H1 (cell line): ENCODE results near the gene PACS1. TPM values are rescaled to one million over a fixed set of nuclear protein-coding genes. Genes with fewer than 3 reads are reported as not detected.
A peak's percentile ranks its signal among the peaks of the same experiment; 100 is the strongest.

Experiments used
- CTCF ChIA-PET: fragments of 300-600 bp; sonication (Branson Sonifier 250); formaldehyde crosslinking; loops from one replicate; lab custom pipeline; 2021; ENCODE audit not compliant: partially characterized antibody; lab: Charles Lee
- POLR2A ChIA-PET: fragments of 300-600 bp; sonication (Branson Sonifier 250); formaldehyde crosslinking; loops from one replicate; lab custom pipeline; 2021; ENCODE audit warnings: inconsistent platforms; ENCODE audit not compliant: partially characterized antibody; lab: Charles Lee
- DNase-seq, 2 experiments: peaks; one replicate each; pipeline versions ENCODE4 v3.0.0 to v3.0.0-alpha.2; 2010 to 2022; ENCODE audit warnings: low spot score in 2 of 2, low read depth in 1 of 2, mixed read lengths in 1 of 2
- FAIRE-seq: peaks from 2 replicates; lab custom pipeline; 2011; peaks lifted over from hg19 to GRCh38; lab: Jason Lieb, UNC
- H2AFZ ChIP-seq: 2 replicates; pipeline ENCODE4 v1.8.1; 2012; ENCODE audit warnings: low read length, inconsistent platforms
- H2AK5ac ChIP-seq: 2 replicates; pipeline ENCODE4 v1.6.1; 2013; ENCODE audit warnings: low read depth, low read length
- H2BK120ac ChIP-seq: replicated peaks from 2 replicates; pipeline ENCODE3; 2013; ENCODE audit warnings: low read depth, low read length, inconsistent platforms
- H2BK12ac ChIP-seq: 2 replicates; pipeline ENCODE4 v1.6.1; 2013; ENCODE audit warnings: low read depth, low read length
- H2BK15ac ChIP-seq: 2 replicates; pipeline ENCODE4 v1.6.1; 2013; ENCODE audit warnings: low read length
- H2BK20ac ChIP-seq: 2 replicates; pipeline ENCODE4 v1.6.1; 2013; ENCODE audit warnings: low read length
- H2BK5ac ChIP-seq: 2 replicates; pipeline ENCODE4 v1.6.1; 2013; ENCODE audit warnings: low read depth, low read length
- H3K14ac ChIP-seq: 2 replicates; pipeline ENCODE4 v1.6.1; 2013; ENCODE audit warnings: inconsistent platforms; ENCODE audit not compliant: insufficient read length
- H3K18ac ChIP-seq: 2 replicates; pipeline ENCODE4 v1.6.1; 2013; ENCODE audit warnings: low read length; ENCODE audit errors: extremely low read depth
- H3K23ac ChIP-seq: 2 replicates; pipeline ENCODE4 v1.6.1; 2013; ENCODE audit warnings: inconsistent platforms; ENCODE audit not compliant: insufficient read length
- H3K23me2 ChIP-seq: 2 replicates; pipeline ENCODE4 v1.6.1; 2013; ENCODE audit warnings: low read depth, low read length
- H3K27ac ChIP-seq: 2 replicates; pipeline ENCODE4 v1.6.1; 2011; ENCODE audit warnings: low read depth, low read length, inconsistent platforms
- H3K27me3 ChIP-seq, 4 experiments: replicated peaks in 1 of 4; 1 replicate in 1 of 4; 2 replicates in 3 of 4; pipeline versions ENCODE4 v1.6.1 to v1.8.1; 2011 to 2013; ENCODE audit warnings: low read length in 3 of 4, mild to moderate bottlenecking in 3 of 4, inconsistent platforms in 2 of 4, mixed read lengths in 2 of 4, moderate library complexity in 1 of 4; ENCODE audit not compliant: control insufficient read depth in 3 of 4, insufficient read depth in 3 of 4; ENCODE audit errors: extremely low read depth in 1 of 4
- H3K36me3 ChIP-seq, 4 experiments: 2 replicates each; pipeline versions ENCODE4 v1.6.1 to v1.8.1; 2011 to 2013; ENCODE audit warnings: mild to moderate bottlenecking in 4 of 4, low read length in 3 of 4, moderate library complexity in 2 of 4, control low read depth in 1 of 4, inconsistent platforms in 1 of 4; ENCODE audit not compliant: insufficient read depth in 4 of 4, control insufficient read depth in 2 of 4
- H3K4ac ChIP-seq: replicated peaks from 2 replicates; pipeline ENCODE3; 2013; ENCODE audit warnings: low read length, low read depth, mixed read lengths, inconsistent platforms; ENCODE audit not compliant: insufficient read length
- H3K4me1 ChIP-seq, 4 experiments: replicated peaks in 1 of 4; 1 replicate in 1 of 4; 2 replicates in 3 of 4; pipeline versions ENCODE4 v1.6.1 to v1.8.1; 2011 to 2013; ENCODE audit warnings: low read length in 3 of 4, inconsistent platforms in 2 of 4, mixed read lengths in 1 of 4; ENCODE audit not compliant: insufficient read depth in 4 of 4, control insufficient read depth in 3 of 4
- H3K4me2 ChIP-seq, 2 experiments: 2 replicates each; pipeline versions ENCODE4 v1.6.1 to v1.8.1; 2011 to 2013; ENCODE audit warnings: low read depth in 2 of 2, low read length in 2 of 2, control low read depth in 1 of 2, inconsistent platforms in 1 of 2, mild to moderate bottlenecking in 1 of 2; ENCODE audit not compliant: insufficient read depth in 1 of 2
- H3K4me3 ChIP-seq, 4 experiments: fragments of 200-600, 300-600 bp in 1 of 4; sonication (generic), shearing (Covaris generic), sonication (Bioruptor Twin) in 1 of 4; 2 replicates each; pipeline versions ENCODE4 v1.5.1 to v1.8.1; 2011 to 2016; ENCODE audit warnings: low read length in 4 of 4, low read depth in 3 of 4, control low read depth in 2 of 4, inconsistent platforms in 2 of 4, mild to moderate bottlenecking in 2 of 4, mixed read lengths in 1 of 4, moderate library complexity in 1 of 4; ENCODE audit not compliant: insufficient read depth in 2 of 4; ENCODE audit errors: extremely low read depth in 1 of 4
- H3K56ac ChIP-seq: replicated peaks from 2 replicates; pipeline ENCODE3; 2013; ENCODE audit warnings: low read depth, mild to moderate bottlenecking, mixed read lengths, low read length, inconsistent platforms; ENCODE audit not compliant: insufficient read length
- H3K79me1 ChIP-seq: 2 replicates; pipeline ENCODE4 v1.6.1; 2013; ENCODE audit warnings: low read depth, low read length, control low read depth
- H3K79me2 ChIP-seq, 2 experiments: 2 replicates each; pipeline versions ENCODE4 v1.6.1 to v1.8.1; 2012 to 2013; ENCODE audit warnings: low read length in 2 of 2, mild to moderate bottlenecking in 2 of 2, inconsistent platforms in 1 of 2; ENCODE audit not compliant: insufficient read depth in 2 of 2, control insufficient read depth in 1 of 2
- H3K9ac ChIP-seq, 4 experiments: replicated peaks in 1 of 4; 1 replicate in 1 of 4; 2 replicates in 3 of 4; pipeline versions ENCODE4 v1.6.1 to v1.8.1; 2011 to 2013; ENCODE audit warnings: low read depth in 3 of 4, low read length in 3 of 4, control low read depth in 2 of 4, mild to moderate bottlenecking in 2 of 4, moderate library complexity in 2 of 4, inconsistent platforms in 1 of 4; ENCODE audit errors: extremely low read depth in 1 of 4
- H3K9me3 ChIP-seq, 2 experiments: 2 replicates each; pipeline versions ENCODE4 v1.6.1 to v1.8.1; 2012 to 2013; ENCODE audit warnings: mild to moderate bottlenecking in 2 of 2, moderate library complexity in 2 of 2, control low read depth in 1 of 2, inconsistent platforms in 1 of 2, low read depth in 1 of 2, low read length in 1 of 2, mixed read lengths in 1 of 2; ENCODE audit not compliant: insufficient read depth in 2 of 2
- H4K20me1 ChIP-seq, 2 experiments: replicated peaks in 1 of 2; 2 replicates each; pipeline versions ENCODE3 to v1.8.1; 2011 to 2013; ENCODE audit warnings: inconsistent platforms in 2 of 2, low read length in 2 of 2, mild to moderate bottlenecking in 1 of 2; ENCODE audit not compliant: insufficient read depth in 2 of 2, control insufficient read depth in 1 of 2
- H4K5ac ChIP-seq: 2 replicates; pipeline ENCODE4 v1.6.1; 2013; ENCODE audit warnings: low read length, low read depth, mixed read lengths, inconsistent platforms; ENCODE audit not compliant: insufficient read length
- H4K8ac ChIP-seq: 2 replicates; pipeline ENCODE4 v1.8.0; 2013; ENCODE audit warnings: mild to moderate bottlenecking, moderate library complexity, low read length, inconsistent platforms; ENCODE audit not compliant: insufficient read depth; ENCODE audit errors: extremely low read depth
- H4K91ac ChIP-seq: replicated peaks from 2 replicates; pipeline ENCODE3; 2013; ENCODE audit warnings: low read length, mixed read lengths, inconsistent platforms; ENCODE audit not compliant: insufficient read length
- BCL11A ChIP-seq, 2 experiments: IDR thresholded peaks; one replicate each; pipeline ENCODE4 v1.6.1; 2011; ENCODE audit warnings: low read depth in 2 of 2, low read length in 2 of 2, mild to moderate bottlenecking in 2 of 2
- CBX5 ChIP-seq: fragments of 300-800, 300-1000 bp; sonication (generic); IDR thresholded peaks from 2 replicates; pipeline ENCODE4 v1.7.1; 2016; ENCODE audit warnings: antibody characterized with exemption, low read length, low read depth
- CEBPB ChIP-seq: IDR thresholded peaks from 2 replicates; pipeline ENCODE4 v1.6.1; 2012; ENCODE audit warnings: low read depth, low read length
- CREB1 ChIP-seq: IDR thresholded peaks from 2 replicates; pipeline ENCODE4 v1.6.1; 2012; ENCODE audit warnings: inconsistent platforms
- HDAC6 ChIP-seq: IDR thresholded peaks from one replicate; pipeline ENCODE4 v1.7.1; 2012; ENCODE audit warnings: low read depth, mild to moderate bottlenecking, inconsistent platforms, low read length, moderate library complexity
- KDM1A ChIP-seq: fragments of 200-600, 300-600 bp; sonication (generic); IDR thresholded peaks from 2 replicates; pipeline ENCODE4 v1.7.1; 2016; ENCODE audit warnings: mild to moderate bottlenecking, low read length, borderline replicate concordance
- MAX ChIP-seq: IDR thresholded peaks from 2 replicates; pipeline ENCODE4 v1.6.1; 2012; ENCODE audit warnings: inconsistent platforms
- NRF1 ChIP-seq: IDR thresholded peaks from 2 replicates; pipeline ENCODE4 v1.6.1; 2011; ENCODE audit warnings: mild to moderate bottlenecking, low read depth, low read length, improper control_type of control experiment
- POLR2A ChIP-seq, 2 experiments: IDR thresholded peaks; 1 replicate in 1 of 2; 2 replicates in 1 of 2; pipeline ENCODE4 v1.6.1; 2011; ENCODE audit warnings: low read depth in 2 of 2, low read length in 2 of 2, mild to moderate bottlenecking in 2 of 2; ENCODE audit errors: control extremely low read depth in 1 of 2
- POU5F1 ChIP-seq: IDR thresholded peaks from 2 replicates; pipeline ENCODE4 v1.6.1; 2011; ENCODE audit warnings: low read depth, mild to moderate bottlenecking, low read length, moderate library complexity
- RNF2 ChIP-seq: fragments of 200-900, 300-1000 bp; sonication (generic); IDR thresholded peaks from 2 replicates; pipeline ENCODE4 v1.7.1; 2016; ENCODE audit warnings: borderline replicate concordance, low read depth, mild to moderate bottlenecking, antibody characterized with exemption, low read length; ENCODE audit not compliant: poor library complexity, severe bottlenecking; ENCODE audit errors: missing control alignments
- SIN3A ChIP-seq, 2 experiments: IDR thresholded peaks in 1 of 2; conservative IDR thresholded peaks in 1 of 2; 2 replicates each; pipeline ENCODE4 v1.6.1; 2011 to 2012; ENCODE audit warnings: low read length in 2 of 2, improper control_type of control experiment in 1 of 2, low read depth in 1 of 2, mild to moderate bottlenecking in 1 of 2
- SUZ12 ChIP-seq: fragments of 200-600 bp; sonication (generic); IDR thresholded peaks from 2 replicates; pipeline ENCODE4 v1.6.1; 2012; ENCODE audit warnings: mild to moderate bottlenecking, inconsistent platforms, low read length, moderate library complexity, mixed read lengths
- TCF12 ChIP-seq: IDR thresholded peaks from 2 replicates; pipeline ENCODE4 v1.6.1; 2011; ENCODE audit warnings: low read depth, mild to moderate bottlenecking, low read length
- YY1 ChIP-seq: IDR thresholded peaks from 2 replicates; pipeline ENCODE4 v1.6.1; 2011; ENCODE audit warnings: low read depth, mild to moderate bottlenecking, low read length
- WGBS, 2 experiments: shearing (Covaris generic) in 1 of 2; methylation state at CpG; one replicate each; pipeline versions ENCODE4 v1.1.6 to v1.1.7; 2013 to 2015; ENCODE audit warnings: low lambda C conversion rate in 2 of 2, mixed read lengths in 2 of 2, inconsistent platforms in 1 of 2, low coverage in 1 of 2, missing lambda C conversion rate in 1 of 2; ENCODE audit not compliant: insufficient replicate concordance in 2 of 2, insufficient coverage in 1 of 2, insufficient read length in 1 of 2; ENCODE audit errors: extremely low coverage in 1 of 2, missing lambda C conversion rate in 1 of 2; 5-methylcytosine and 5-hydroxymethylcytosine counted together
- polyA plus RNA-seq, 7 experiments: library from polyadenylated mRNA; depleted of rRNA in 3 of 7; stranded (reverse) in 5 of 7; unstranded in 2 of 7; fragments of >200 nt in 5 of 7; fragments of 200-250 nt in 2 of 7; gene quantifications; 1 replicate in 5 of 7; 2 replicates in 1 of 7; 4 replicates in 1 of 7; pipeline versions ENCODE4 v1.2.1 to v1.2.3, GENCODE V29; 2011 to 2013; ENCODE audit warnings: missing spikeins in 2 of 7, mixed read lengths in 2 of 7
- total RNA-seq: library from RNA; stranded (reverse); fragmentation: NEBNext Ultra II Directional; extraction: Animal tissue kit (Norgen Biotek cat#: 25700); gene quantifications from 2 replicates; pipeline ENCODE4 v1.2.1, GENCODE V29; 2021

PACS1 gene
- total and polyA plus RNA-seq, 2 of the 8 experiments (the other 6 are each of a cell fraction or from before 2014, with no cell fraction given) = 11.5 to 36.0 TPM

- no peak overlapping the region for H2AFZ ChIP-seq
- H3K79me2 ChIP-seq = no peaks in the 10 kb centered on the region
- FAIRE-seq = no peak
- no peak overlapping the region for H2BK120ac ChIP-seq
- CTCF ChIA-PET = interaction anchor here (2.6 to 8.8 kb wide), 2 partner anchors 9 to 19 kb away, joined by 9 to 144 read pairs; partner anchors contain the start of genes GAL3ST3 and SF3B2
- H4K5ac ChIP-seq = no peak overlapping the region
- H3K56ac ChIP-seq = no peak overlapping the region
- no peak overlapping the region for H3K4me2 ChIP-seq
- H2BK20ac ChIP-seq = no peak overlapping the region
- no peak overlapping the region for H3K4ac ChIP-seq
- H3K27me3 ChIP-seq = no peaks in the 10 kb centered on the region
- 92% methylated on average over 2 of the region's 2 CpGs; no CpG with 5 or more reads in 1 of the 2 experiments for WGBS, 2 experiments
- no peak overlapping the region for H3K14ac ChIP-seq
- H2BK5ac ChIP-seq = no peak overlapping the region
- no peaks in the 10 kb centered on the region; the same call in 1 of the 2 replicates for H3K79me1 ChIP-seq
- H2AK5ac ChIP-seq = no peak overlapping the region
- H3K23ac ChIP-seq = no peak overlapping the region
- no peak overlapping the region for H2BK12ac ChIP-seq
- no peaks in the 10 kb centered on the region for H3K23me2 ChIP-seq
- H4K20me1 ChIP-seq = peaks cover 0 to 20% of the 10 kb centered on the region in 2 experiments
- no peak overlapping the region for H2BK15ac ChIP-seq
- H4K8ac ChIP-seq = 0 out of 2 replicates have a peak overlapping the region, but pooled peaks have one; percentile 48
- H4K91ac ChIP-seq = no peak overlapping the region
- POLR2A ChIA-PET = interaction anchor here (9.7 kb wide), 1 partner anchor 8 kb away, joined by 150 read pairs; the partner anchor contains the start of genes GAL3ST3 and SF3B2
- no peak overlapping the region for H3K4me3 ChIP-seq
- H3K9me3 ChIP-seq = no peaks in the 10 kb centered on the region
- H3K4me1 ChIP-seq = peaks cover 0 to 2% (median under 1%) of the 10 kb centered on the region in 4 experiments; a peak in 3 of 7 replicates
- no peak overlapping the region for H3K18ac ChIP-seq
- H3K36me3 ChIP-seq = peaks cover 47 to 91% (median 78%) of the 10 kb centered on the region in 4 experiments
- no peak for DNase-seq
- H3K9ac ChIP-seq = no peak overlapping the region
- H3K27ac ChIP-seq = no peak overlapping the region
- TF ChIP-seq TCF12 = no peak
- no peak for TF ChIP-seq SUZ12
- no peak for TF ChIP-seq CEBPB
- TF ChIP-seq POLR2A (IDR thresholded peaks at IDR 0.05; ENCODE audit: control extremely low read depth in 1 of 2, low read depth in 2 of 2, low read length in 2 of 2) = no peak
- TF ChIP-seq HDAC6 = no peak
- TF ChIP-seq CREB1 = no peak
- no peak for TF ChIP-seq POU5F1
- no peak for TF ChIP-seq CBX5
- TF ChIP-seq MAX = no peak
- TF ChIP-seq NRF1 = no peak
- TF ChIP-seq BCL11A (IDR thresholded peaks at IDR 0.05; ENCODE audit: low read depth in 2 of 2, low read length in 2 of 2) = no peak
- no peak for TF ChIP-seq KDM1A
- no peak for TF ChIP-seq RNF2
- TF ChIP-seq SIN3A (conservative IDR thresholded peaks at IDR 0.05 in 1 of 2, IDR thresholded peaks at IDR 0.05 in 1 of 2; ENCODE audit: low read depth in 1 of 2, low read length in 2 of 2) = no peak
- TF ChIP-seq YY1 = no peak
These were observed 6.2 kb upstream of the PACS1 start for GRCh38 chr11:66063900-66064299.
